GM18870 (cell line): Measurements from ENCODE around the gene SLC37A3.
"Not testable (repeated sequence)": the region's sequence is repeated elsewhere in the genome, so short reads cannot be mapped to it uniquely, and the experiment has no call there.

Experiments
- ATAC-seq: cut with Tn5 transposase; IDR thresholded peaks from one replicate; pipeline ENCODE4 v1.9.1; 2021; ENCODE audit warnings: moderate library complexity; ENCODE audit not compliant: unreplicated experiment

Gene SLC37A3

GRCh38 chr7:140397784-140398750, at the start of gene SLC37A3:
TSS of gene SLC37A3 (minus strand) at chr7:140398530. CDS start at chr7:140382526, 16,004 bp downstream.
- peak; percentile 74 for ATAC-seq

GRCh38 chr7:140447841-140448240, 49.5 kb upstream of the SLC37A3 start:
- no peak for ATAC-seq

- no peak for ATAC-seq
These were observed 48.1 kb upstream of the SLC37A3 start for GRCh38 chr7:140446467-140446866.

- ATAC-seq, result no peak
These were observed 43.2 kb upstream of the SLC37A3 start for GRCh38 chr7:140441519-140441918.

GRCh38 chr7:140440593-140440992, 42.3 kb upstream of the SLC37A3 start:
- ATAC-seq, result no peak

- peak; percentile 63 for ATAC-seq
These were observed 41.0 kb upstream of the SLC37A3 start for GRCh38 chr7:140439359-140439758.

GRCh38 chr7:140435252-140435895, 37.0 kb upstream of the SLC37A3 start:
- no peak for ATAC-seq

- no peak for ATAC-seq
These were observed 35.1 kb upstream of the SLC37A3 start for GRCh38 chr7:140433396-140433795.

- ATAC-seq, result no peak
These were observed 27.8 kb upstream of the SLC37A3 start for GRCh38 chr7:140426130-140426529.

- no peak for ATAC-seq
These were observed 27.4 kb upstream of the SLC37A3 start for GRCh38 chr7:140425718-140426117.

- no peak for ATAC-seq
These were observed 25.2 kb upstream of the SLC37A3 start for GRCh38 chr7:140423501-140423900.

GRCh38 chr7:140421521-140421920, 23.2 kb upstream of the SLC37A3 start:
- ATAC-seq, result no peak

- no peak for ATAC-seq
These were observed 20.3 kb upstream of the SLC37A3 start for GRCh38 chr7:140418653-140419052.

- ATAC-seq, result not testable (repeated sequence)
These were observed 19.8 kb upstream of the SLC37A3 start for GRCh38 chr7:140418156-140418472.

GRCh38 chr7:140417456-140418155, 19.3 kb upstream of the SLC37A3 start:
- no peak for ATAC-seq

GRCh38 chr7:140416560-140416959, 18.2 kb upstream of the SLC37A3 start:
- ATAC-seq, result no peak

- ATAC-seq, result not testable (repeated sequence)
These were observed 17.5 kb upstream of the SLC37A3 start for GRCh38 chr7:140415816-140416215.

GRCh38 chr7:140415361-140415760, 17.0 kb upstream of the SLC37A3 start:
- ATAC-seq, result no peak

GRCh38 chr7:140404565-140405065, 6.3 kb upstream of the SLC37A3 start:
- no peak for ATAC-seq

GRCh38 chr7:140403878-140404564, 5.7 kb upstream of the SLC37A3 start, which contains the start of gene RAB19:
TSS of gene RAB19 (plus strand) at chr7:140404058. CDS start at chr7:140407647, 3,589 bp downstream.
- no peak for ATAC-seq
